SH-SY5Y (cell line): Measurements from ENCODE around the gene GCDH.

Experiments used
- GATA2 ChIP-seq: IDR thresholded peaks from 2 replicates; pipeline ENCODE4 v1.6.1; 2011; ENCODE audit warnings: mild to moderate bottlenecking, low read depth, low read length
- GATA3 ChIP-seq: IDR thresholded peaks from 2 replicates; pipeline ENCODE4 v1.6.1; 2011; ENCODE audit warnings: low read depth, mild to moderate bottlenecking, low read length, moderate library complexity

The GCDH gene

DNA sequence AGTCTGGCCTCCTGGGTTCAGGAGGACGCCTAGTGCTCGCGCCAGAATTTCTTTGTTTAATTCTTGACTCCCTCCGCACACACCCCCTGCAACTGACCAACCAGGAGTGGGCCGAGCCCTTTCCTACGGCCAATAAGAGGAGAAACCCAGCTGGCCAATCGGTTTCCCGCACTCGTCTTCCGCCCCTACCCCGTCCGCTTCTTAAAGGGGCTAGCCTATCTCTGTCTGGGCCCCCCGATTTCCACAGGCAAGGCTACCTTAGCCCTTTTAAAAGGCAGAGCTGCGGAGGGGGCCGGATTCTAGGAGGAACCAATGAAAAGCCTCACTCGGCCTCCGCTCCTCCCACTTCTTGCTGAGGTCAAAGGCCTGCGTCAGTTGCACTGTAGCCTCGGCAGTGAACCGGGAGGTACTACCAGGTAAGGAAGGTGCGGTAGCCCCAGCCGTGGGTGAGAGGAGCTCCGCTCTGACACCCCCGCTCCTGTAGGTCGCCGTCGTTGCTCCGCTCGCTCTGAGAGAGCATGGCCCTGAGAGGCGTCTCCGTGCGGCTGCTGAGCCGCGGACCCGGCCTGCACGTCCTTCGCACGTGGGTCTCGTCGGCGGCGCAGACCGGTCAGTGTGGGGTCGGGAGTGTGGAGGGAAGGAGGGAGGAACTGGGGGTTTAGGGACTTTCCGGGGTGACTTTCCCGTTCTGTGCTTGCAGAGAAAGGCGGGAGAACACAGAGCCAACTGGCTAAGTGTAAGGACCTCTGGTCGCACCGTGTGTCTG, at the start of gene GCDH:
Gene GCDH (plus strand): TSS at position 374 of the 766 bp plus-strand sequence. CDS start 145 bp downstream, at position 519.
- TF ChIP-seq GATA3, result no peak
- TF ChIP-seq GATA2, result 0 out of 2 replicates have a peak, but pooled peaks have one; percentile 15

GRCh38 chr19:12842511-12842910, 48.4 kb upstream of the GCDH start:
- TF ChIP-seq GATA3 (no peak), GATA2 (no peak)

DNA sequence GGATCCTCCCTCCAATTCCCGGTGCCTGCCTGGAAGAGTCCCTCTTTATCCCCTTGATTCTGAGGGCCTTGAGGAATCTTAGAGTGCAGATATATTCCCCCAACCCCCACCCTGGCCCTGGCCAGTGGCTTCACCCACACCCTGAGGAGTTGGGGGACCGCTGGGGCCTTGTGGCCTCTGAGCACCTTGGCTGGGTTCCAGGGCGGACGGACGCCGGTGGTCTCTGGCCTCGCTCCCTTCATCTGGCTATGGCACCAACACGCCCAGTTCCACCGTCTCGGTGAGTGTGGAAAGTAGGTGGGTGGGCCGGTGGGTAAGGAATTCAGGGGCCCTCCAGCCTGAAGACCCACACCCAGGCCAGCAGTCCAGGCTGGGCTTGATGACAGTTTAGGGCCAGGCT, 47.6 kb upstream of the GCDH start:
- TF ChIP-seq GATA3, result no peak
- TF ChIP-seq GATA2, result no peak

DNA sequence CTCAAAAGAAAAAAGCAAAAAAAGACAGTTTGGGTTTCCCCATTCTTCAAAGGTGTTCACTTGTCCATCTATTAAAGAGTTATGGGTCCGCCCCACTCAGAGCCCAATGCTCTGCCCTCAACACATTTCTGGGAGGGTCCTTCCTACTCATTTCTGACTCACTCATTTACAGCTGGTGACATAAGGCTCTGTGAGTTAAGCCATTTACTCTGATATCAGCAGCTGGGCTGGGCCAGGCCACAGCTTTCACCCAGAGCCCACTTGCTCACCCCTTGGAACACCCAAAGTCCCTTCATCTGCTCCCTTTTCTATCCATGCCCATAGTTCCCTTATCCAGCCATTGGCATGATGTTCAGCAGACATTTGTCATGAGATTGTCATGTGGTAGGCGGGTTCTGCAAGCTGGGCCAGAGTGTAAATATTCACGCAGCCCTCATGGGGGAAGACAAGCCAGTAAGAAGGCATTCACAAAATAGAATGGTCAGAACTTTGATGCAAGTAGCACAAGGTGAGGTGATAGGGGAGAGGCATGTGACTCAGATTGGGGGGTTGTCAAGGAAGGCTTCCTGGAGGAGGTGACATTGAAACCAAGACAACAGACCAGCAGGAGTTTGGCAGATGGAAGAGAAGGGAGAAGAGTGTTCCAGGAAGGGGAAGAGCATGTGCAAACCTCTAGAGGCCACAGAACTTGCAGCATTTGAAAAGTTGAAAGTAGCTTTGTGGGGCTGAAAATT, 46.8 kb upstream of the GCDH start:
- no peak for TF ChIP-seq GATA2
- no peak for TF ChIP-seq GATA3

DNA sequence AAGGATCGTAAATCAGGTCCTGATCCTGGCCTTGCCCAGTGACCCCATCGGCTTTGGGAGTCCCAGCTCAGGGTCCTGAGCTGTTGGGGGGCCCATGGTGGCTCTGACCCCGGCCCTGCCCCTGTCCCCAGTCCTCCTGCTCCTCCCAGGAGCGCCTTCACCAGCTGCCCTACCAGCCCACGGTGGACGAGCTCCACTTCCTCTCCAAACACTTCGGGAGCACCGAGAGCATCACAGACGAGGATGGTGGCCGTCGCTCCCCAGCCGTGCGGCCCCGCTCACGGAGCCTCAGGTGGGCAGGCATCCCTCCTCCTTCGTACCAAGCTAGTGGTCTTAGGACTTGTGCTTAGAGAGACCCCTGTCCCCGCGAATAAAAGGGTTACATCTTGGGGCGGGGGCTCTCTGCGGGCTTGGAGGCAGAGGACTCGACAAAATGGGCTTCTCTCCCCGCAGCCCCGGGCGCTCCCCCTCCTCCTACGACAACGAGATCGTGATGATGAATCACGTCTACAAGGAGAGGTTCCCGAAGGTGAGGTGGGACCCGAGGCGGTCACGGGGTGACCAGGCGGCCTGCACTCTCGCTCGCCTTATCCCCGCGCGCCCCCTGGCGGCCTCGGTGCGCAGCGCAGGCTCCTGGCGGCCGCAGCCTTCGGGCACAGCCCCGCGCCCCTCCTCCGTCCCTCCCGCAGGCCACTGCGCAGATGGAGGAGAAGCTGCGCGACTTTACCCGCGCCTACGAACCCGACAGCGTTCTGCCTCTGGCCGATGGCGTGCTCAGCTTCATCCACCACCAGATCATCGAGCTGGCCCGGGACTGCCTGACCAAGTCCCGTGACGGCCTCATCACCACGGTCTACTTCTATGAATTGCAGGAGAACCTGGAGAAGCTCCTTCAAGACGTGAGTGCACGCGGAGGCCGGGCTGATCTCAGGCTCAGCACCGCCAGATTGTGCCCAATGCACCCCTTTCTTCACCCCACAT, 43.5 kb upstream of the GCDH start:
- TF ChIP-seq GATA2, result no peak
- no peak for TF ChIP-seq GATA3

DNA sequence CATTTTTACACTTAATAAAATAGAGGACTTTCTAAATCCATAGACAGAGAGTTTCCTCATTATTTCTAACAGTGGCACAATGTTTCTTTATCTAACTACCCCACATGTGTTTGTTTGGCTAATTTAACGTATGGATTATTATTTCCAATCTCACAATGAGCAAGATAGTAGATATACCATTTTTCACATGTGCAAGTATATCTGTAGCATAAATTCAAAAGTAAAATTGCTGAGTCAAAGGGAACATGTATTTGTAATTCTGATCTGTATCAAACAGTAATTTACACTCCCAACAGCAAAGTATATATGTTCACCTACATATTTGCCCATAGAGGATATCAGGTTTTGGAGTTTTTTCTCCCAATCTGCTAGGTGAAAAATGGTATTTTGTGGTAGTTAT, 34.3 kb upstream of the GCDH start:
- TF ChIP-seq GATA3, result no peak
- no peak for TF ChIP-seq GATA2

DNA sequence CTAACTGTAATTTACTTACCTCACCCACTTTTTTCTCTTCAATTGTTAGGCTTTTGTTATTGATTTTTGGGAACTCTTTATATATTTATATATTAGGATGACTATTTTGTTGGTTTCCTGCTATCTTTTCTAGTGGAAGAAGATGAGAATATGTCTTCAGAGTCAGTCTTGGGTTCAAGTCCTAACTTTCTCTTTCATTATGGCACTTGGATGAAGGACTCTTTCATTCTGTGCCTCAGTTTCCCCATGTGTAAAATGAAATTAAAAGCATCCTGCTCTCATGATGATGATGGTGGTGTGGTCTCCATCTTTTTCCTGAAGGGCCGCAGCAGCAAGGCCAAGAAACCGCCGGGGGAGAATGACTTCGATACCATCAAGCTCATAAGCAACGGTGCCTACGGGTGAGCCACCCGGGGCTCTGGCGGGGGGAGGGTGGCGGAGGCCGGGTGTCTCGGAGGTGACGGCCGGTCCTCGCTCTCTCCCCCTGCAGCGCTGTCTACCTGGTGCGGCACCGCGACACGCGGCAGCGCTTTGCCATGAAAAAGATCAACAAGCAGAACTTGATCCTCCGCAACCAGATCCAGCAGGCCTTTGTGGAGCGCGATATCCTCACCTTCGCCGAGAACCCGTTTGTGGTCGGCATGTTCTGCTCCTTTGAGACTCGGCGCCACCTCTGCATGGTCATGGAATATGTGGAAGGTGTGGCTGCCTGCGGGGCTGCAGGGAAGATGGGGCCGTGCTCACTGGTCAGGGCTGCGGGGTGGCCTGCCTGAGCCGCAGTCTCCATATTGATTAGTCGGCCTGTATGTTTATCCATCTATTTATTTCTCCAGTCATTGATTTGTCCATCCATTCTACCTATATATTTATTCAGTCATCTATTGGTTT, 32.7 kb upstream of the GCDH start:
- no peak for TF ChIP-seq GATA2
- TF ChIP-seq GATA3, result no peak

- TF ChIP-seq GATA2, result no peak
These were observed 31.4 kb upstream of the GCDH start for GRCh38 chr19:12859546-12859945.

- TF ChIP-seq GATA3 (no peak), GATA2 (no peak)
These were observed 26.8 kb upstream of the GCDH start for GRCh38 chr19:12864143-12864542.

- no peak for TF ChIP-seq GATA3
These were observed 25.9 kb upstream of the GCDH start for GRCh38 chr19:12864721-12865715.

DNA sequence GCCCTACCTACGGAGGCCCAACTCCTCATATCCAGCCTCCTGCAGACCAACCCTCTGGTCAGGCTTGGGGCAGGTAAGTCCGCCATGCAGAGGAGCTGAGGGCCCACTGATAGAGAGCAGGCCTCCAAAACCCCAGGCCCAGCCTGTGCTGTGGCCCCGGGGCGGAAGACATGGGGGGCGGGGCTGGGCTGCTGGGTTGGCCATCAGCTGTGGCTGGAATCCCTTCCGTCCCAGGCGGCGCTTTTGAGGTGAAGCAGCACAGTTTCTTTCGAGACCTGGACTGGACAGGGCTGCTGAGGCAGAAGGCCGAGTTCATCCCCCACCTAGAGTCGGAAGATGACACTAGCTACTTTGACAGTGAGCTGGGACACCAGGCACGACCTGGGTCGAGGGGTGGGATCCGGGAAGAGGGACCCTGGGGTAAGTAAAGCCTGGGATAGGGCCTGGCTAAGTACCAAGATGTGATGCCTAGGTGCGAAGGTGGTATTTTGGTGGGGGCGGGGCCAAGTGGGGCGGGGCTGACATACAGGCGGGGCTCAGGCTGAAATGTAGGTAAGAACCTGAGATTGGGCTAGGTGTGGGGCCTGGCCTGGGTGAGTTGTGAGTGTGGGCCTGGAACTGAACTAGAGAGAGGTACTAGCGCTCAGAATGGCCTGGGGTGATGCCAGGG, 25.1 kb upstream of the GCDH start:
- no peak for TF ChIP-seq GATA2
- TF ChIP-seq GATA3, result no peak
